Mucosa of stomach (tissue), 1 donor: ENCODE data around the gene USP27X.

Source experiments
- H3K27me3 ChIP-seq: one replicate; pipeline ENCODE4 v1.7.0; 2013; ENCODE audit warnings: mild to moderate bottlenecking, low read length; ENCODE audit not compliant: control insufficient read depth, insufficient read depth
- H3K36me3 ChIP-seq: one replicate; pipeline ENCODE4 v1.7.0; 2013; ENCODE audit warnings: low read length; ENCODE audit not compliant: control insufficient read depth, insufficient read depth
- H3K4me1 ChIP-seq: one replicate; pipeline ENCODE4 v1.7.0; 2013; ENCODE audit warnings: mild to moderate bottlenecking, low read length; ENCODE audit not compliant: control insufficient read depth, insufficient read depth
- H3K4me3 ChIP-seq: one replicate; pipeline ENCODE4 v1.7.0; 2013; ENCODE audit warnings: low read length
- H3K9ac ChIP-seq: one replicate; pipeline ENCODE4 v1.7.0; 2013; ENCODE audit warnings: mild to moderate bottlenecking, low read length, moderate library complexity
- H3K9me3 ChIP-seq: one replicate; pipeline ENCODE4 v1.7.0; 2013; ENCODE audit warnings: mild to moderate bottlenecking, low read length, moderate library complexity; ENCODE audit not compliant: control insufficient read depth
- donor health status: Pancreatic carcinoma.

Gene USP27X

GRCh38 chrX:49901048-49901447 lies 21.8 kb downstream of the USP27X start:
- Histone ChIP-seq H3K4me3 (no peak overlapping the region), H3K36me3 (no peaks in the 10 kb centered on the region), H3K27me3 (no peaks in the 10 kb centered on the region), H3K9me3 (no peaks in the 10 kb centered on the region), H3K9ac (no peak overlapping the region), H3K4me1 (no peaks in the 10 kb centered on the region)

GRCh38 chrX:49910344-49910743 lies 31.1 kb downstream of the USP27X start:
- Histone ChIP-seq H3K9ac (no peak overlapping the region), H3K4me1 (no peaks in the 10 kb centered on the region), H3K27me3 (no peaks in the 10 kb centered on the region), H3K4me3 (no peak overlapping the region), H3K9me3 (no peaks in the 10 kb centered on the region), H3K36me3 (no peaks in the 10 kb centered on the region)

- no peaks in the 10 kb centered on the region for H3K36me3 ChIP-seq
- H3K9ac ChIP-seq, result no peak overlapping the region
- no peak overlapping the region for H3K4me3 ChIP-seq
- H3K4me1 ChIP-seq, result no peaks in the 10 kb centered on the region
- H3K9me3 ChIP-seq, result no peaks in the 10 kb centered on the region
- H3K27me3 ChIP-seq, result no peaks in the 10 kb centered on the region
Observed at GRCh38 chrX:49912086-49912485, 32.8 kb downstream of the USP27X start.

GRCh38 chrX:49912861-49913260 lies 33.6 kb downstream of the USP27X start:
- Histone ChIP-seq H3K4me1 (no peaks in the 10 kb centered on the region), H3K36me3 (no peaks in the 10 kb centered on the region), H3K4me3 (no peak overlapping the region), H3K9me3 (no peaks in the 10 kb centered on the region), H3K9ac (no peak overlapping the region), H3K27me3 (no peaks in the 10 kb centered on the region)

GRCh38 chrX:49915361-49916222 lies 36.3 kb downstream of the USP27X start:
- H3K9ac ChIP-seq, result no peak overlapping the region
- H3K27me3 ChIP-seq, result no peaks in the 10 kb centered on the region
- H3K9me3 ChIP-seq, result no peaks in the 10 kb centered on the region
- H3K4me1 ChIP-seq, result no peaks in the 10 kb centered on the region
- H3K4me3 ChIP-seq, result no peak overlapping the region
- no peaks in the 10 kb centered on the region for H3K36me3 ChIP-seq

- H3K9me3 ChIP-seq, result no peaks in the 10 kb centered on the region
- no peaks in the 10 kb centered on the region for H3K27me3 ChIP-seq
- peaks cover 4% of the 10 kb centered on the region for H3K4me1 ChIP-seq
- H3K4me3 ChIP-seq, result no peak overlapping the region
- H3K36me3 ChIP-seq, result no peaks in the 10 kb centered on the region
- no peak overlapping the region for H3K9ac ChIP-seq
Observed at GRCh38 chrX:49919617-49920016, 40.3 kb downstream of the USP27X start.

- Histone ChIP-seq H3K9me3 (no peaks in the 10 kb centered on the region), H3K36me3 (no peaks in the 10 kb centered on the region), H3K4me1 (peaks cover 13% of the 10 kb centered on the region), H3K27me3 (no peaks in the 10 kb centered on the region), H3K4me3 (no peak overlapping the region), H3K9ac (no peak overlapping the region)
Observed at GRCh38 chrX:49921109-49921508, 41.8 kb downstream of the USP27X start.

- peak within 1 kb of the TSS; percentile 71 for H3K9ac ChIP-seq
- no peaks in the 10 kb centered on the region for H3K36me3 ChIP-seq
- H3K27me3 ChIP-seq, result no peaks in the 10 kb centered on the region
- H3K4me3 ChIP-seq, result peak within 1 kb of the TSS; percentile 1
- H3K4me1 ChIP-seq, result peaks cover 16% of the 10 kb centered on the region
- H3K9me3 ChIP-seq, result no peaks in the 10 kb centered on the region
Observed at GRCh38 chrX:49922291-49923241, 43.3 kb downstream of the USP27X start, which contains the start of gene CLCN5. TSS of gene CLCN5 (plus strand) at chrX:49922596. CDS start at chrX:49925299, 2,703 bp downstream.

- no peak overlapping the region for H3K4me3 ChIP-seq
- no peak overlapping the region for H3K9ac ChIP-seq
- H3K36me3 ChIP-seq, result no peaks in the 10 kb centered on the region
- H3K9me3 ChIP-seq, result no peaks in the 10 kb centered on the region
- peaks cover 16% of the 10 kb centered on the region for H3K4me1 ChIP-seq
- H3K27me3 ChIP-seq, result no peaks in the 10 kb centered on the region
Observed at GRCh38 chrX:49925176-49925575, 45.9 kb downstream of the USP27X start.

GRCh38 chrX:49930039-49930438 lies 50.8 kb downstream of the USP27X start:
- Histone ChIP-seq H3K36me3 (no peaks in the 10 kb centered on the region), H3K4me3 (no peak overlapping the region), H3K9me3 (no peaks in the 10 kb centered on the region), H3K27me3 (no peaks in the 10 kb centered on the region), H3K9ac (no peak overlapping the region), H3K4me1 (peaks cover 8% of the 10 kb centered on the region)
